Body of pancreas (tissue), 4 donors: ENCODE data around the gene DTL. TPM values are rescaled to one million over a fixed set of nuclear protein-coding genes. Genes with fewer than 3 reads are reported as not detected.
"Not testable (repeated sequence)": the region's sequence is repeated elsewhere in the genome, so short reads cannot be mapped to it uniquely, and the experiment has no call there.

ENCODE experiments used
- ATAC-seq: fragments of 150-250 bp; one replicate; pipeline ENCODE4 v1.9.1; 2016
- DNase-seq, 4 donors: peaks; one replicate each; pipeline ENCODE4 v3.0.0-alpha.2; 2019
- H3K27ac ChIP-seq, 4 donors: fragments of 200-600 bp; sonication (generic); 1 replicate in 3 of 4; 2 replicates in 1 of 4; pipeline versions ENCODE4 v1.5.1 to v1.6.1; 2016 to 2019; ENCODE audit warnings: mild to moderate bottlenecking in 1 of 4, mixed read lengths in 1 of 4, moderate library complexity in 1 of 4
- H3K27me3 ChIP-seq, 2 donors: fragments of 200-600 bp; sonication (generic); one replicate each; pipeline ENCODE4 v1.6.0; 2016; ENCODE audit warnings: mild to moderate bottlenecking in 1 of 2
- H3K36me3 ChIP-seq, 2 donors: fragments of 200-600 bp; sonication (generic); replicated peaks in 1 of 2; 2 replicates each; pipeline ENCODE4 v1.5.1; 2016; ENCODE audit warnings: low read depth in 2 of 2; ENCODE audit not compliant: insufficient read depth in 1 of 2
- H3K4me1 ChIP-seq: fragments of 200-600 bp; sonication (generic); one replicate; pipeline ENCODE4 v1.6.0; 2016
- H3K4me3 ChIP-seq, 2 donors: fragments of 200-600 bp; sonication (generic); 1 replicate in 1 of 2; 2 replicates in 1 of 2; pipeline ENCODE4 v1.5.1; 2016 to 2019
- H3K9me3 ChIP-seq, 3 donors: fragments of 200-600 bp; sonication (generic); 1 replicate in 2 of 3; 2 replicates in 1 of 3; pipeline ENCODE4 v1.5.1; 2016
- CTCF ChIP-seq, 7 experiments: fragments of 450-650 bp in 4 of 7; fragments of 200-600 bp in 3 of 7; sonication (generic) in 3 of 7; IDR thresholded peaks; one replicate each; pipeline ENCODE4 v1.5.1; 2016 to 2019; ENCODE audit warnings: antibody characterized with exemption in 7 of 7
- POLR2A ChIP-seq, 3 donors: fragments of 450-650 bp; IDR thresholded peaks; one replicate each; pipeline ENCODE4 v1.6.1; 2016; ENCODE audit warnings: antibody characterized with exemption in 3 of 3, mild to moderate bottlenecking in 2 of 3
- WGBS, 2 donors: methylation state at CpG; one replicate each; pipeline ENCODE4 v1.1.5; 2017; 5-methylcytosine and 5-hydroxymethylcytosine counted together
- intact Hi-C: fragments of 100-400 bp; cut with DNase I; formaldehyde crosslinking; loops from one replicate; pipeline ENCODE4 v1.15.1; 2023
- total RNA-seq, 2 donors: library from RNA; depleted of rRNA; stranded (reverse); fragments of >200 nt; gene quantifications; one replicate each; pipeline ENCODE4 v1.1.0, GENCODE V29; 2016

DTL gene
- total RNA-seq, 2 donors from 2014 or later = under 0.01 TPM; not detected in 1

DNA sequence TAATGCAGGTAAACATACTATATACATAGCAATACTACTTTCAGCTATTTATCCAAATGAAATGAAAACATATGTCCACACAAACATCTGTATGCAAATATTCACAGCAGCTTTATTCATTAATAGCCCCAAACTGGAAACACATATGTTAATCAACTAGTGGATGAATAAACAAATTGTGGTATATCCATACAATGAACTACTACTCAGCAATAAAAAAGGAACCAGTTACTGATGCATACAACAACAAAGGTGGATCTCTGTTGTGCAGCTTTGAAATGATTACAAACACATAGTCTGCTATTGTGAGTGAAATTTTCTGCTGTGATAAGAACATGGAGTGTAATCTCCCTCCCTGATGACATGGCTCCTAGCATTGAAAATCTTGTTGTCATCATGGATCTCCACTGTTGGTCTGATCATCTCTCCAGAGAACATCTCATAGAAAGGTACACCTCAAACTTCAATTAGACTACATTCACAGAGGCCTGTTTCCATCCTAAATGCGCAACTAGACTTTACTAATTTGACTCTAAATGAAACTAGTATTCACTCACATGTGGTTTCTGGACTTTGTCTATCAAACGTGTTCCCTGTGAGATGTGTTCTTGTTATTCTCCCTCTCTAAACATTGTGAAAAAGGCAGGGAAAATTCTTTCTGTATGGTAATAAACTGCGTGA lies 10.9 kb upstream of the DTL start:
- WGBS, 2 donors = 91 to 96% methylated on average over 3 of the region's 3 CpGs
- no peak overlapping the region for H3K4me3 ChIP-seq
- ATAC-seq (no peak), DNase-seq (no peak)
- no peaks in the 10 kb centered on the region for H3K36me3 ChIP-seq
- intact Hi-C loops = no loop called here
- no peaks in the 10 kb centered on the region for H3K27me3 ChIP-seq
- no peak overlapping the region for H3K27ac ChIP-seq
- no peak for TF ChIP-seq POLR2A (IDR thresholded peaks at IDR 0.05)
- TF ChIP-seq CTCF (IDR thresholded peaks at IDR 0.05) = no peak
- H3K4me1 ChIP-seq = peaks cover 27% of the 10 kb centered on the region
- no peaks in the 10 kb centered on the region for H3K9me3 ChIP-seq

DNA sequence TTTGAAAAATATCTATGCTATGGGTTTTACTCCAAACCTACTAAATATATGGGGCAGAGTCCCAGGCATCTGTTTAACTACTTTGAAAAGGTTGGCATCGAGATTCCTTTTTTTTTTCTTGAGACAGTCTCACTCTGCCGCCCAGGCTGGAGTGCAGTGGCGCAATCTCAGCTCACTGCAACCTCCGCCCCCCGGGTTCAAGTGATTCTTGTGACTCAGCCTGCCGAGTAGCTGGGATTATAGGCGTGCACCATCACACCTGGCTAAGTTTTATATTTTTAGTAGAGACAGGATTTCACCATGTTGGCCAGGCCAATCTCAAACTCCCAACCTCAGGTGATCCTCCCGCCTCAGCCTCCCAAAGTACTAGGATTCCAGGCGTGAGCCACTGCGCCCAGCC lies 7.8 kb upstream of the DTL start:
- peaks cover 19% of the 10 kb centered on the region for H3K4me1 ChIP-seq
- H3K4me3 ChIP-seq, ATAC-seq, H3K27ac ChIP-seq, H3K27me3 ChIP-seq, DNase-seq, intact Hi-C loops, H3K9me3 ChIP-seq, H3K36me3 ChIP-seq: not testable (repeated sequence)
- WGBS, 2 donors = 89 to 92% methylated on average over 10 of the region's 10 CpGs

DNA sequence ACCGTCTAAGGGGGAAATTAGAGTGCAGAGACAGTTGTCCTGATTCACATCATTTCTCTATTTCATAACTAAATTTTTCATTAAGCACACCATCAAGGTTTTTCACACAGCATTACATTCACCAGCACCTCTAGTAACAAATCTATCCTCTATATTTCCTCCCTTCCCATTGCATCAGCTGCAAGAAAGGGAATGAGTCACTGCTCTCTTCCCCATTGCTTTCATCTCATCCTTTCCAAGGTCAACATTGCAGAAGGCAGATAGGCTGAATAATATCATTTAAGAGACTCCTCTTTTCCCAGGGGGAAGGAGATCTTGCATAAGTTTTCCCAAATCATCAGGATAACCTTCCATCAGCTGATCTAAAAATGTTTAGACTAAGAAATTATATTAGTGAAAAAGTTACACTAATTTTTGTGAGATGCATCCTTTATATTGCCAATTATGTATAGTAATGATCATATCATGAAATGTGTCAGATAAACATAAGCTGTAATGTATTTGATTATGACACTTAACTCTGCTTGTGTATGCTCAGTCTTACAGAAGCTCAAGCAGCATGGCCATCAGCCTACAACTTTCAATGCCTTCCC lies 4.5 kb upstream of the DTL start:
- Histone ChIP-seq H3K9me3 (no peaks in the 10 kb centered on the region), H3K27me3 (no peaks in the 10 kb centered on the region), H3K36me3 (no peaks in the 10 kb centered on the region), H3K4me3 (no peak overlapping the region), H3K27ac (no peak overlapping the region), H3K4me1 (peaks cover 37% of the 10 kb centered on the region)
- TF ChIP-seq CTCF (IDR thresholded peaks at IDR 0.05) (no peak), POLR2A (IDR thresholded peaks at IDR 0.05) (no peak)
- 92 to 95% methylated on average over 1 of the region's 1 CpG for WGBS, 2 donors
- no peak for DNase-seq
- ATAC-seq = no peak
- intact Hi-C loops = loop anchor here (10.0 kb wide), 1 partner anchor 346 kb away; no protein-coding TSS in a partner anchor

- intact Hi-C loops = loop anchor here (10.0 kb wide), 1 partner anchor 350 kb away; no protein-coding TSS in a partner anchor
- peak; percentile 8 for ATAC-seq
- H3K4me1 ChIP-seq = peaks cover 31% of the 10 kb centered on the region
Observed at GRCh38 chr1:212034516-212035122, 929 bp upstream of the DTL start.

More at GRCh38 chr1:212034516-212035122, 929 bp upstream of the DTL start:
- peak overlapping the region; percentile 17 to 30 for H3K4me3 ChIP-seq
- no peaks in the 10 kb centered on the region for H3K9me3 ChIP-seq
- DNase-seq = no peak
- peak overlapping the region; percentile 81 to 90 (median 84) for H3K27ac ChIP-seq
- no peaks in the 10 kb centered on the region for H3K36me3 ChIP-seq
- 1% methylated on average over 12 to 13 of the region's 13 CpGs for WGBS, 2 donors
- TF ChIP-seq CTCF (IDR thresholded peaks at IDR 0.05) (no peak), POLR2A (IDR thresholded peaks at IDR 0.05) (no peak)
- no peaks in the 10 kb centered on the region for H3K27me3 ChIP-seq
